KMS-11 (cell line): ENCODE measurements around the gene STEAP3.

Source experiments
- H2AFZ ChIP-seq: fragments of 200-600 bp; sonication (generic); 2 replicates; pipeline ENCODE4 v1.6.1; 2016; ENCODE audit warnings: antibody characterized with exemption, mixed run types, low read depth
- H3K27ac ChIP-seq: fragments of 200-600 bp; sonication (generic); 2 replicates; pipeline ENCODE4 v1.6.1; 2016; ENCODE audit warnings: mild to moderate bottlenecking, mixed run types
- H3K27me3 ChIP-seq: fragments of 200-600 bp; sonication (generic); 2 replicates; pipeline ENCODE4 v1.6.1; 2017; ENCODE audit warnings: mild to moderate bottlenecking, low read depth, mixed run types, moderate library complexity; ENCODE audit not compliant: insufficient read depth
- H3K36me3 ChIP-seq: fragments of 200-600 bp; sonication (generic); 2 replicates; pipeline ENCODE4 v1.6.1; 2017; ENCODE audit warnings: mild to moderate bottlenecking, mixed run types; ENCODE audit not compliant: insufficient read depth
- H3K4me1 ChIP-seq: fragments of 200-600 bp; sonication (generic); 2 replicates; pipeline ENCODE4 v1.6.1; 2016; ENCODE audit warnings: mild to moderate bottlenecking, low read depth, mixed run types; ENCODE audit not compliant: poor library complexity, severe bottlenecking
- H3K4me2 ChIP-seq: fragments of 200-600 bp; sonication (generic); 2 replicates; pipeline ENCODE4 v1.7.0; 2016; ENCODE audit warnings: mild to moderate bottlenecking, mixed run types
- H3K4me3 ChIP-seq: fragments of 200-600 bp; sonication (generic); IDR thresholded peaks from 2 replicates; pipeline ENCODE4 v1.6.1; 2017; ENCODE audit warnings: low read depth, low read length, mixed read lengths; ENCODE audit not compliant: insufficient read depth
- H3K79me2 ChIP-seq: fragments of 200-600 bp; sonication (generic); 2 replicates; pipeline ENCODE4 v1.6.1; 2016; ENCODE audit warnings: low read depth, mixed run types; ENCODE audit not compliant: insufficient read depth
- H3K9ac ChIP-seq: fragments of 200-600 bp; sonication (generic); 2 replicates; pipeline ENCODE4 v1.6.1; 2016; ENCODE audit warnings: mild to moderate bottlenecking, mixed run types
- H4K20me1 ChIP-seq: fragments of 200-600 bp; sonication (generic); 2 replicates; pipeline ENCODE4 v1.6.1; 2016; ENCODE audit warnings: mild to moderate bottlenecking, mixed run types; ENCODE audit not compliant: insufficient read depth
- CTCF ChIP-seq: fragments of 200-600 bp; sonication (generic); conservative IDR thresholded peaks from 2 replicates; pipeline ENCODE4 v1.6.1; 2017; ENCODE audit warnings: low read depth, mild to moderate bottlenecking, antibody characterized with exemption, low read length, moderate library complexity, mixed read lengths

STEAP3 gene

GRCh38 chr2:119249311-119249710 is 25.7 kb downstream of the STEAP3 start:
- Histone ChIP-seq H3K79me2 (no peaks in the 10 kb centered on the region), H3K36me3 (no peaks in the 10 kb centered on the region), H3K27ac (no peak overlapping the region), H3K4me2 (no peak overlapping the region), H2AFZ (no peak overlapping the region), H3K4me3 (no peak overlapping the region), H4K20me1 (no peaks in the 10 kb centered on the region), H3K27me3 (no peaks in the 10 kb centered on the region), H3K4me1 (no peaks in the 10 kb centered on the region), H3K9ac (no peak overlapping the region)
- TF ChIP-seq CTCF, result no peak

GRCh38 chr2:119249855-119250717 is 26.5 kb downstream of the STEAP3 start:
- Histone ChIP-seq H4K20me1 (no peaks in the 10 kb centered on the region), H3K27ac (no peak overlapping the region), H3K4me1 (no peaks in the 10 kb centered on the region), H2AFZ (no peak overlapping the region), H3K36me3 (no peaks in the 10 kb centered on the region), H3K79me2 (no peaks in the 10 kb centered on the region), H3K9ac (no peak overlapping the region), H3K4me3 (no peak overlapping the region), H3K4me2 (no peak overlapping the region), H3K27me3 (no peaks in the 10 kb centered on the region)
- TF ChIP-seq CTCF, result no peak

GRCh38 chr2:119250718-119251290 is 27.2 kb downstream of the STEAP3 start:
- H3K4me3 ChIP-seq, result no peak overlapping the region
- H3K9ac ChIP-seq, result no peak overlapping the region
- no peak overlapping the region for H3K27ac ChIP-seq
- H4K20me1 ChIP-seq, result no peaks in the 10 kb centered on the region
- H3K27me3 ChIP-seq, result no peaks in the 10 kb centered on the region
- no peak for TF ChIP-seq CTCF
- H3K36me3 ChIP-seq, result no peaks in the 10 kb centered on the region
- no peak overlapping the region for H2AFZ ChIP-seq
- no peak overlapping the region for H3K4me2 ChIP-seq
- no peaks in the 10 kb centered on the region for H3K4me1 ChIP-seq
- H3K79me2 ChIP-seq, result no peaks in the 10 kb centered on the region

GRCh38 chr2:119251652-119252051 is 28.0 kb downstream of the STEAP3 start:
- H3K27me3 ChIP-seq, result no peaks in the 10 kb centered on the region
- H3K79me2 ChIP-seq, result no peaks in the 10 kb centered on the region
- no peaks in the 10 kb centered on the region for H4K20me1 ChIP-seq
- H3K36me3 ChIP-seq, result no peaks in the 10 kb centered on the region
- no peaks in the 10 kb centered on the region for H3K4me1 ChIP-seq
- no peak overlapping the region for H3K27ac ChIP-seq
- no peak overlapping the region for H3K4me3 ChIP-seq
- no peak for TF ChIP-seq CTCF
- no peak overlapping the region for H3K9ac ChIP-seq
- H2AFZ ChIP-seq, result no peak overlapping the region
- no peak overlapping the region for H3K4me2 ChIP-seq
